Esophagus muscularis mucosa (tissue), 3 donors: ENCODE measurements around the gene ATP7B.

Experiments used
- CTCF ChIP-seq, 3 experiments: fragments of 200-600 bp in 2 of 3; fragments of 450-650 bp in 1 of 3; sonication (generic) in 2 of 3; IDR thresholded peaks; one replicate each; pipeline ENCODE4 v1.5.1; 2017 to 2019; ENCODE audit warnings: antibody characterized with exemption in 3 of 3, mild to moderate bottlenecking in 2 of 3, moderate library complexity in 1 of 3
- POLR2A ChIP-seq: fragments of 450-650 bp; IDR thresholded peaks from one replicate; pipeline ENCODE4 v1.6.1; 2017; ENCODE audit warnings: antibody characterized with exemption, moderate library complexity, mild to moderate bottlenecking, low read depth

GRCh38 chr13:51981355-51981754 is 29.9 kb downstream of the ATP7B start:
- TF ChIP-seq POLR2A: no peak
- no peak for TF ChIP-seq CTCF (IDR thresholded peaks at IDR 0.05)
